DMS114 treated with DMSO at 0.1 percent for 48 hours (cell line): ENCODE results near the gene HOXA5.

ENCODE experiments used
- DNase-seq: peaks from one replicate; lab custom pipeline; 2025; ENCODE audit not compliant: unreplicated experiment; lab: John Stamatoyannopoulos, UW

The HOXA5 gene

GRCh38 chr7:27171637-27172314, 28.3 kb upstream of the HOXA5 start:
- no peak for DNase-seq

- DNase-seq: no peak
These were observed 27.8 kb upstream of the HOXA5 start for GRCh38 chr7:27171325-27171636.

GRCh38 chr7:27170426-27171324, 27.2 kb upstream of the HOXA5 start:
- DNase-seq: no peak

GRCh38 chr7:27169658-27170425, 26.4 kb upstream of the HOXA5 start:
- DNase-seq: no peak

GRCh38 chr7:27168265-27168947, 24.9 kb upstream of the HOXA5 start:
- DNase-seq: no peak

- no peak for DNase-seq
These were observed 24.4 kb upstream of the HOXA5 start for GRCh38 chr7:27167916-27168264.

- no peak for DNase-seq
These were observed 23.3 kb upstream of the HOXA5 start for GRCh38 chr7:27166531-27167505.

- DNase-seq: no peak
These were observed 22.6 kb upstream of the HOXA5 start for GRCh38 chr7:27165996-27166530.

- DNase-seq: peak; percentile 74
These were observed 21.9 kb upstream of the HOXA5 start, which contains the start of gene HOXA9 for GRCh38 chr7:27165089-27165995. Gene HOXA9 (minus strand): TSS chr7:27165537. CDS start chr7:27165457, 80 bp downstream.

- DNase-seq: no peak
These were observed 21.0 kb upstream of the HOXA5 start for GRCh38 chr7:27164367-27165088.

- DNase-seq: no peak
These were observed 20.5 kb upstream of the HOXA5 start for GRCh38 chr7:27164045-27164366.

GRCh38 chr7:27163288-27164044, 20.0 kb upstream of the HOXA5 start:
- DNase-seq: no peak

- DNase-seq: no peak
These were observed 19.2 kb upstream of the HOXA5 start for GRCh38 chr7:27162561-27163287.

GRCh38 chr7:27161721-27162560, 18.5 kb upstream of the HOXA5 start:
- DNase-seq: no peak

GRCh38 chr7:27161214-27161720, 17.8 kb upstream of the HOXA5 start:
- no peak for DNase-seq
